Mammary epithelial cell (primary cell): ENCODE results near the gene KLF11.

Experiments
- CTCF ChIP-seq, 2 donors: IDR thresholded peaks in 1 of 2; conservative IDR thresholded peaks in 1 of 2; 2 replicates each; pipeline ENCODE4 v1.5.1; 2011 to 2012; ENCODE audit warnings: inconsistent platforms in 2 of 2, low read length in 2 of 2, mild to moderate bottlenecking in 2 of 2, control low read depth in 1 of 2, low read depth in 1 of 2; ENCODE audit not compliant: insufficient read depth in 1 of 2; ENCODE audit errors: extremely low read depth in 1 of 2
- EZH2 ChIP-seq: IDR thresholded peaks from 2 replicates; pipeline ENCODE4 v1.6.1; 2012; ENCODE audit warnings: low read length, inconsistent platforms, borderline replicate concordance

- TF ChIP-seq CTCF (conservative IDR thresholded peaks at IDR 0.05 in 1 of 2, IDR thresholded peaks at IDR 0.05 in 1 of 2; ENCODE audit: extremely low read depth in 1 of 2, insufficient read depth in 1 of 2, low read depth in 1 of 2, low read length in 2 of 2) (no peak), EZH2 (no peak)
Observed at GRCh38 chr2:10016802-10017258, 26.5 kb upstream of the KLF11 start.
